ENCODE data around the gene ETS2. TPM values are rescaled to one million over a fixed set of nuclear protein-coding genes. Genes with fewer than 3 reads are reported as not detected.
A peak's percentile ranks its signal among the peaks of the same experiment; 100 is the strongest.

The ETS2 gene
- total RNA-seq, 1 experiment from 2014 or later, result 127 TPM

DNA sequence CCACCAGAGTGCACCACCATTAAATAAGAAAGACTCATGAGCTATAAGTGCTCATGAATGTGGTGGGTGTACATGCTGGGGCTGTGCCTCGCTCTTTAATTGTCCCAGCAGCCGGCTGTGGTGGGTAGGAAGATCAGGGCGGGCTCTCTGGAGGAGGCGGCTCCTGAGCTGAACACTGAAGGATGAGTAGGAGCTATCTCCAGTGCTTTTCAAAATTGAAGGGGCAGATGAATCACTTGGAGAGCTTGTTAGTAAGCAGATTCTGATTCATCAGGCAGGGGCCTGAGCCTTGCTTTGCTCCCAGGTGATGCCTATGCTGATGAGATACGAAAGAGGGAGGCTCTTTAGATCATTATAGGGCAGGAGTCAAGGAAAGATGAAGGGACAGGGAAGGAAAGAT lies 54.1 kb downstream of the ETS2 start:
- ChIA-PET POLR2A (ENCODE audit: unreplicated experiment) (no interaction called here), CTCF (interaction anchor here (0.6 kb wide), 1 partner anchor 10 kb away, joined by 4 read pairs; no protein-coding TSS in a partner anchor)
- TF ChIP-seq EZH2 (IDR thresholded peaks at IDR 0.05; ENCODE audit: low read length, unreplicated experiment) (no peak), EZH2phosphoT487 (IDR thresholded peaks at IDR 0.05; ENCODE audit: borderline replicate concordance, low read length) (no peak)
- TF ChIP-seq, protein P1, sequence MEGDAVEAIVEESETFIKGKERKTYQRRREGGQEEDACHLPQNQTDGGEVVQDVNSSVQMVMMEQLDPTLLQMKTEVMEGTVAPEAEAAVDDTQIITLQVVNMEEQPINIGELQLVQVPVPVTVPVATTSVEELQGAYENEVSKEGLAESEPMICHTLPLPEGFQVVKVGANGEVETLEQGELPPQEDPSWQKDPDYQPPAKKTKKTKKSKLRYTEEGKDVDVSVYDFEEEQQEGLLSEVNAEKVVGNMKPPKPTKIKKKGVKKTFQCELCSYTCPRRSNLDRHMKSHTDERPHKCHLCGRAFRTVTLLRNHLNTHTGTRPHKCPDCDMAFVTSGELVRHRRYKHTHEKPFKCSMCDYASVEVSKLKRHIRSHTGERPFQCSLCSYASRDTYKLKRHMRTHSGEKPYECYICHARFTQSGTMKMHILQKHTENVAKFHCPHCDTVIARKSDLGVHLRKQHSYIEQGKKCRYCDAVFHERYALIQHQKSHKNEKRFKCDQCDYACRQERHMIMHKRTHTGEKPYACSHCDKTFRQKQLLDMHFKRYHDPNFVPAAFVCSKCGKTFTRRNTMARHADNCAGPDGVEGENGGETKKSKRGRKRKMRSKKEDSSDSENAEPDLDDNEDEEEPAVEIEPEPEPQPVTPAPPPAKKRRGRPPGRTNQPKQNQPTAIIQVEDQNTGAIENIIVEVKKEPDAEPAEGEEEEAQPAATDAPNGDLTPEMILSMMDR (conservative IDR thresholded peaks at IDR 0.05; ENCODE audit: low read depth, low read length), result no peak
- Histone ChIP-seq H3K4me3 (ENCODE audit: low read length) (no peak overlapping the region), H3K79me2 (ENCODE audit: low read length) (no peaks in the 10 kb centered on the region), H2AFZ (ENCODE audit: low read length) (no peak overlapping the region), H3K27me3 (ENCODE audit: low read length) (no peaks in the 10 kb centered on the region), H3K36me3 (ENCODE audit: low read depth, low read length) (no peaks in the 10 kb centered on the region), H4K20me1 (ENCODE audit: low read length) (no peaks in the 10 kb centered on the region), H3K9ac (ENCODE audit: low read length) (no peak overlapping the region), H3K4me2 (ENCODE audit: low read length) (no peak overlapping the region), H3F3A (ENCODE audit: low read length, unreplicated experiment) (no peaks in the 10 kb centered on the region), H3K9me3 (ENCODE audit: low read length) (no peaks in the 10 kb centered on the region), H3K9me2 (replicated peaks; ENCODE audit: low read length) (no peaks in the 10 kb centered on the region), H3K4me1 (ENCODE audit: insufficient read depth, low read length) (no peaks in the 10 kb centered on the region), H3K27ac (ENCODE audit: low read length) (no peak overlapping the region)
- DNase-seq (peak; percentile 17), ATAC-seq (peak; percentile 42)
- intact Hi-C loops (cut with micrococcal nuclease), result no loop called here
- BruUV-seq (replicated peaks), result no TSS peak

DNA sequence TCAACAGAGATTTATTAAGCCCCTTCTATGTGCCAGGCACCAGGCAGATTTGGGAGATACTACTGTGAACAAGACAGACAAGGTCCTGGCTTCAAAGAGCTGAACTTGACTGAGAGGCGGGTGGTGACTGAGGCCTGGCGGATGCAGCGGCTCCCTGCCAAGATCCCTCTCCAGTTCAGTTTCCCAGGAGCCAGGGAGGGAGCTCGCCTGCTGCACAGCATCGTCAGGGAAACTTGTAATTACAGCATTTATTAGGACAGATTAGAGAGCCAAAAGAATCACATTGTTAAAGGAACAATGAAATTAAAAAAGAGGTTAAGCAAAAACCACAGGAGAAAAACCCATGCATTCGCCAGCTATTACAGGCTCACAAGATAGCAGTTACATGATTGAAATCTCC lies 55.3 kb downstream of the ETS2 start:
- Histone ChIP-seq H3K27me3 (ENCODE audit: low read length) (no peaks in the 10 kb centered on the region), H3K79me2 (ENCODE audit: low read length) (no peaks in the 10 kb centered on the region), H3K9me3 (ENCODE audit: low read length) (no peaks in the 10 kb centered on the region), H3K4me1 (ENCODE audit: insufficient read depth, low read length) (no peaks in the 10 kb centered on the region), H3K4me2 (ENCODE audit: low read length) (no peak overlapping the region), H3K9ac (ENCODE audit: low read length) (no peak overlapping the region), H3K4me3 (ENCODE audit: low read length) (no peak overlapping the region), H4K20me1 (ENCODE audit: low read length) (no peaks in the 10 kb centered on the region), H3K36me3 (ENCODE audit: low read depth, low read length) (no peaks in the 10 kb centered on the region), H3K27ac (ENCODE audit: low read length) (no peak overlapping the region), H3K9me2 (replicated peaks; ENCODE audit: low read length) (no peaks in the 10 kb centered on the region), H3F3A (ENCODE audit: low read length, unreplicated experiment) (no peaks in the 10 kb centered on the region), H2AFZ (ENCODE audit: low read length) (no peak overlapping the region)
- DNase-seq (no peak), ATAC-seq (no peak)
- no TSS peak for BruUV-seq (replicated peaks)
- intact Hi-C loops (cut with micrococcal nuclease), result no loop called here
- POLR2A ChIA-PET (ENCODE audit: unreplicated experiment), result no interaction called here
- no peak for TF ChIP-seq EZH2 (IDR thresholded peaks at IDR 0.05; ENCODE audit: low read length, unreplicated experiment)
- TF ChIP-seq EZH2phosphoT487 (IDR thresholded peaks at IDR 0.05; ENCODE audit: borderline replicate concordance, low read length), result no peak
- CTCF ChIA-PET, result no interaction called here

DNA sequence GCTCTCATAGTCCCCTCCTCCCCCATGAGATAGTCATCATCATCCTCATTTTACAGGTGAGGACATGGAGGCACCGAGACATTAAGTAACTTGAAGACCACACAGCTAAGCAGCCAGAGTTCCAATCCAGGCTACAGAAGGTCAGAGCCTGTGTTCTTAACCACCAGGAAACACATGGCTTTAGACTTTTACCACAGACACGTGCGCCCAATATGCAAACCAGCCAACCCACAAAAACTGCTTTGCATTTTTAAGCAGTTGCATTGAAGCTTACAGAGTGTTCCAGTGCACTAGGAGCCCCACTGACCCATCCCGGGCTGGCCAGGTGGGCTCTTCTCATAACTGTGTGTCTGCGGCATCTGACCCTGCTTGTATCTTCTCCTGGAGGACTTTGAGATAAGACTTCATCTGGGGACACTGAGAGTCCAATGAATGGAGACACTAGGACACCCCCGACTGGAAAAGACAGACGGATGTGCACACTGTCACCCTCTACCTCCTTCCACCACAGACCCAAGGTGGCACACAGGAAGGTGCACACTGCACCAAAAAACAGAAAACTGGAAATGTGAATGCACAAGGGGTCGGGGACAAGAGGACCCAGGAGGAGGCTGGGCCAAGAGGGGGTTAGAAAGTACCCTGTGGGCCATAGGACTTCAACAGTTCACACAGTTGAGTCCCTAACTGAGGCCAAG lies 56.4 kb downstream of the ETS2 start:
- intact Hi-C loops (cut with micrococcal nuclease), result no loop called here
- POLR2A ChIA-PET (ENCODE audit: unreplicated experiment), result no interaction called here

More for the DNA sequence above, 56.4 kb downstream of the ETS2 start:
- BruUV-seq (replicated peaks), result no TSS peak
- no peaks in the 10 kb centered on the region for H4K20me1 ChIP-seq (ENCODE audit: low read length)
- no peaks in the 10 kb centered on the region for H3K4me1 ChIP-seq (ENCODE audit: insufficient read depth, low read length)
- H3K9ac ChIP-seq (ENCODE audit: low read length), result no peak overlapping the region
- H3K9me3 ChIP-seq (ENCODE audit: low read length), result no peaks in the 10 kb centered on the region
- DNase-seq (no peak), ATAC-seq (no peak)
- no peak overlapping the region for H2AFZ ChIP-seq (ENCODE audit: low read length)
- no peak overlapping the region for H3K27ac ChIP-seq (ENCODE audit: low read length)
- no peak overlapping the region for H3K4me3 ChIP-seq (ENCODE audit: low read length)
- TF ChIP-seq, protein P1 (conservative IDR thresholded peaks at IDR 0.05; ENCODE audit: low read depth, low read length), result no peak
- no peak for TF ChIP-seq EZH2phosphoT487 (IDR thresholded peaks at IDR 0.05; ENCODE audit: borderline replicate concordance, low read length)
- no peak for TF ChIP-seq EZH2 (IDR thresholded peaks at IDR 0.05; ENCODE audit: low read length, unreplicated experiment)
- no peaks in the 10 kb centered on the region for H3F3A ChIP-seq (ENCODE audit: low read length, unreplicated experiment)
- H3K27me3 ChIP-seq (ENCODE audit: low read length), result no peaks in the 10 kb centered on the region
- no peaks in the 10 kb centered on the region for H3K36me3 ChIP-seq (ENCODE audit: low read depth, low read length)
- CTCF ChIA-PET, result no interaction called here
- no peaks in the 10 kb centered on the region for H3K9me2 ChIP-seq (replicated peaks; ENCODE audit: low read length)
- no peak overlapping the region for H3K4me2 ChIP-seq (ENCODE audit: low read length)
- H3K79me2 ChIP-seq (ENCODE audit: low read length), result no peaks in the 10 kb centered on the region
